Gastroesophageal sphincter (tissue), 3 donors: ENCODE data around the gene RANBP9.

ENCODE experiments used
- EP300 ChIP-seq: sonication (generic); formaldehyde crosslinking; IDR thresholded peaks from one replicate; pipeline ENCODE4 v1.6.1; 2017; ENCODE audit warnings: antibody characterized with exemption, mild to moderate bottlenecking
- POLR2A ChIP-seq, 2 donors: fragments of 450-650 bp; IDR thresholded peaks; one replicate each; pipeline ENCODE4 v1.6.1; 2017; ENCODE audit warnings: antibody characterized with exemption in 2 of 2, mild to moderate bottlenecking in 2 of 2, moderate library complexity in 1 of 2
- TF ChIP-seq, protein P1 (sequence below), 4 experiments: fragments of 200-600 bp in 2 of 4; fragments of 450-650 bp in 2 of 4; sonication (generic) in 1 of 4; IDR thresholded peaks; one replicate each; pipeline ENCODE4 v1.5.1; 2017 to 2019; ENCODE audit warnings: antibody characterized with exemption in 4 of 4, mild to moderate bottlenecking in 2 of 4, moderate library complexity in 2 of 4

DNA sequence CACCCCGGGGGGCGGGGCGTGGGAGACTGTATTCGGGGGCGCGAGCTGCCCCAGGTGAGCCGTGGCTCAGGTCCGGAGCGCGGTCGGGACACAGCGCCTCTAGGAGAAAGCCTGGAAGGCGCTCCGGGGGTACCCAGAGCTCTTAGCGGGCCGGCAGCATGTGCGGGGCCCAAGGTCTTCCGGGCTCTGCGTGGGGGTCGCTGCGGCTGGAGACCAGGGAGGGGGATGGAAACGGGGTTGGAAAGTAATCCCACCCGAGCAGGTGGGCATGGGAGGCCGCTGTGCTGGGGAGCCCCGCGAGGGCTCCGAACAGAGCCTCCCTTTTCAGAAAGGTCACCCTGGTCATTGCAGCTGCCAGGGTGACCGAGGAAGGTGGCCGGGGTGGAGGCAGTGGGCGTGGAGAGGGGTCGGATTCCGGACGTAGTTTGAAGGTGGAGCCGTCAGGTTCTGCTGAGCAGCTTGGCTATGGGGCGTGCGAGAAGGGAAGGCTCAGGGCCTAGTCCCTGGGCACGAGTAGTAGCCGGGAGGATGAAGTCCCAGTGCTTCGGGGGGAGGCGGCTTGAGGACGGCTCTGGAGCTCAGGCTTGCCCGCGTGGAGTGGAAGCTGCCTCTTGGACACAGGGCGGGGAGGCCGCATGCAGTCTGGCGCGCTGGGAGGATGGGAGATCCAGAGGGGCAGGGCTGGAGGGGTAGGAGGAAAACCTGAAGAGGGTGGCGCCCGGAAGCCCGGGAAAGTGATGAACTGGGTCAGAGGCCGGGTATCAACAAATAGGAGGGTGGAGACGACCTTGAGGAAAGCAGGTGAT is 136.9 kb downstream of the RANBP9 start, which contains the start of gene SIRT5:
- TF ChIP-seq, protein P1, sequence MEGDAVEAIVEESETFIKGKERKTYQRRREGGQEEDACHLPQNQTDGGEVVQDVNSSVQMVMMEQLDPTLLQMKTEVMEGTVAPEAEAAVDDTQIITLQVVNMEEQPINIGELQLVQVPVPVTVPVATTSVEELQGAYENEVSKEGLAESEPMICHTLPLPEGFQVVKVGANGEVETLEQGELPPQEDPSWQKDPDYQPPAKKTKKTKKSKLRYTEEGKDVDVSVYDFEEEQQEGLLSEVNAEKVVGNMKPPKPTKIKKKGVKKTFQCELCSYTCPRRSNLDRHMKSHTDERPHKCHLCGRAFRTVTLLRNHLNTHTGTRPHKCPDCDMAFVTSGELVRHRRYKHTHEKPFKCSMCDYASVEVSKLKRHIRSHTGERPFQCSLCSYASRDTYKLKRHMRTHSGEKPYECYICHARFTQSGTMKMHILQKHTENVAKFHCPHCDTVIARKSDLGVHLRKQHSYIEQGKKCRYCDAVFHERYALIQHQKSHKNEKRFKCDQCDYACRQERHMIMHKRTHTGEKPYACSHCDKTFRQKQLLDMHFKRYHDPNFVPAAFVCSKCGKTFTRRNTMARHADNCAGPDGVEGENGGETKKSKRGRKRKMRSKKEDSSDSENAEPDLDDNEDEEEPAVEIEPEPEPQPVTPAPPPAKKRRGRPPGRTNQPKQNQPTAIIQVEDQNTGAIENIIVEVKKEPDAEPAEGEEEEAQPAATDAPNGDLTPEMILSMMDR (IDR thresholded peaks at IDR 0.05) = no peak
- no peak for TF ChIP-seq EP300
- peak; percentile 48 to 61 for TF ChIP-seq POLR2A (IDR thresholded peaks at IDR 0.05)
